Measurements from ENCODE around the gene UFSP2.

UFSP2 gene

DNA sequence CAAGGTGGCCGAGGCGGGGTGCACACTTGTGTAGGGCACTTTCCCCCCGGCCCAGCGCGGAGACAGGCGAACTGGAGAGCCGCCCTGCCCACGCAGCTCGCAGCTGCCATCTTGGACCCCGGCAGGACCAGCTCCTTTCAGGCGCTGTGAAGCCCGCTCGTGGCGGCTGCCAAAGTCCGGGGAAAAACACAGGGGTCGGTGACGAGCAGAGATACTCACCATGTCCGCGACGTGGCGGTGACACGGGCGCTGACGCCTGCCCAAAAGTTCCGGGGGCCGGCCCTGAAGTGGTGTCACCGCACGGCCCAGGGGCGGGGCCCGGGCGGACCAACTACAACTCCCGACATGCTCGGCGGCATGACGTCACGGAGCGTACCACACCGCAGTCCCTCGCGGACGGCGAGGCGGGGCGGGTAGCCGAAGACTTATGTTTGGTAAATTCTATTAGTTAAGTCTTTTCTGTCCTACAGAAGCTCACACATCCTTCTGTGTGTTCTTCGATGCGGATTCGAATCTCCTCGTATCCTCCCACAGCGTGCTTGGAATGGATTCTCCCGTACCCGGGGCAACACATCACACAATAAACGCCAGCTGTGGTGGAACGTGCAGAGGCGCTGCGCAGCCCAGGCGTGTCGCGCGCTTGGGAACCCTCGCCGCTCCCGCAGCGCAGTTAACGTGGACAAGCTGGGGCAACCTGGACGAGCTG is at the start of gene UFSP2:
Gene UFSP2, minus strand, starts transcription at position 318 of the 706 bp plus-strand sequence. Its CDS starts 96 bp downstream, at position 222.
- Histone ChIP-seq H3K9ac (ENCODE audit: low read depth in 1 of 2, low read length in 2 of 2) (peak within 1 kb of the TSS; percentile 83 to 95), H3K4me1 (ENCODE audit: control insufficient read depth in 1 of 2, insufficient read depth in 2 of 2, low read length in 2 of 2) (peaks cover 17 to 19% of the 10 kb centered on the region in 2 donors), H3K4me3 (ENCODE audit: low read depth in 1 of 2, low read length in 2 of 2) (peak within 1 kb of the TSS; percentile 85 to 96), H3K27me3 (ENCODE audit: control insufficient read depth in 1 of 2, insufficient read depth in 2 of 2, low read length in 2 of 2) (no peaks in the 10 kb centered on the region), H3K27ac (ENCODE audit: low read depth, low read length) (peak within 1 kb of the TSS; percentile 85), H3K9me3 (ENCODE audit: control insufficient read depth in 1 of 2, low read length in 2 of 2) (no peaks in the 10 kb centered on the region), H3K36me3 (ENCODE audit: control insufficient read depth in 1 of 2, insufficient read depth in 2 of 2, low read length in 2 of 2) (no peaks in the 10 kb centered on the region)

- Histone ChIP-seq H3K9me3 (ENCODE audit: control insufficient read depth in 1 of 2, low read length in 2 of 2) (no peaks in the 10 kb centered on the region), H3K9ac (ENCODE audit: low read depth in 1 of 2, low read length in 2 of 2) (no peak overlapping the region), H3K4me1 (ENCODE audit: control insufficient read depth in 1 of 2, insufficient read depth in 2 of 2, low read length in 2 of 2) (peaks cover 4 to 11% of the 10 kb centered on the region in 2 donors), H3K36me3 (ENCODE audit: control insufficient read depth in 1 of 2, insufficient read depth in 2 of 2, low read length in 2 of 2) (no peaks in the 10 kb centered on the region), H3K27ac (ENCODE audit: low read depth, low read length) (no peak overlapping the region), H3K4me3 (ENCODE audit: low read depth in 1 of 2, low read length in 2 of 2) (no peak overlapping the region), H3K27me3 (ENCODE audit: control insufficient read depth in 1 of 2, insufficient read depth in 2 of 2, low read length in 2 of 2) (peaks cover 0 to 3% of the 10 kb centered on the region in 2 donors)
Observed at GRCh38 chr4:185473247-185473646, 47.5 kb upstream of the UFSP2 start.

DNA sequence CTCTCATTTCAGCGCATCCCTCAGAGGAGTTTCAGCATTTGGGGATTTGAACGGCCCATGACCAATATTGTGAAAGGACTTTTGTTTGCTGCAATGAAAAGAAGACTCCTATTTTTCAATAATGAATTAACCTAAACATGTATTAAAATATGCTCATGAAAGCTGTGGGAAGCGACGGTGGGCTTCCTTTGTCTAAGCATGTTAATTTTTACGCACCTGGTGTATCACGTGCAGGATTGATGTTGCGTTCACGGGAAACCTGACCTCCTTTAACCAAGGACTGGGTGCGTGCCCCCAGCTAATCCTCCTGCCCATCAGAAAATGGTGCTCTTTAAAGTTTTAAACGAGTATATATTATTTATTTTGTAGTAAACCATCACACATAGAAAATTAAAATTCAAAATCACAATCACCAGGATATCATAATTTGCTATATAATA is 46.4 kb upstream of the UFSP2 start:
- H3K9me3 ChIP-seq (ENCODE audit: control insufficient read depth in 1 of 2, low read length in 2 of 2): no peaks in the 10 kb centered on the region
- no peak overlapping the region for H3K27ac ChIP-seq (ENCODE audit: low read depth, low read length)

DNA sequence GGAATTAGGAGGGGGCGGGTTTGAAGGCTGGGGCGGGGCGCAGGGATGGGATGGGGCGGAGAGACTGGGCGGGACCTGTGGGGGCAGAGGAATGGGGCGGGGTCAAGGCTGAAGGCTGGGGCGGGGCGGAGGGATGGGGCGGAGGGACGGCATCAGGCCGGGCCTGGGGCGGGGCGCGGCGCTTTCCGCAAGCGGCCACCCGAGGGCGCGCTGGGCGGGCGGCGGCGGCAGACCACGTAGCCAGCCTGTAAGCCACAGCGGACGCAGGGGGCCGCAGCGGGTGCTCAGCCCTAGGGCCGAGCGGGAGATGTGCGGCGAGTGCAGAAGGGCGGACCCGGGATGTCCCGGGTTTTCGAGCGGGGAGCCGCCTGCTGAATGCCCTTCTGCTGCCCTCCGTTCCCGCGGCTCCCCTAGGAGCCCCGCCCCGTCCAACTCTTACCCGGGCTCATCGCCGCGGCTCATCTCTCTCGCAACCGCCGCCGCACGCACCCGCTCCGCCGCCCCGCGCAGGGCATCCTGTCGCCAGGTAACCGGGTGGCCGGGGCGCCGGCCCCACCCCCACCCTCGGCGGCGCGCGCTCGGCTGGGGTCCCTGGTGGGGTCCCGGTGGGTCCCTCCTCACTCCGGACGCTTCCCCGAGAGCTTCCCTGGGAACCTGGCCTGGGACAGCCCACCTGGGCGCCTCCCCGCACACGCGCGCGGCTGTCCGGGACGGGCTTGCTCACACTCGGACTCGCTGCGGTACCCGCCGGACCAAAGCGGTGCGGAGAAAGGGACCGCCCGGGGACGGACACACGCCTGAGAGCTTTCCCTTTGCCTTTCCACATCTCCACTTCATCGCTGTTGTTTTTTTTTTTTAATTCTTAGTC is 45.7 kb upstream of the UFSP2 start, which contains the start of gene CCDC110:
Gene CCDC110, minus strand, starts transcription at position 499 of the 868 bp plus-strand sequence. Its CDS starts 50 bp downstream, at position 449.
- Histone ChIP-seq H3K27ac (ENCODE audit: low read depth, low read length) (no peak within 1 kb of the TSS), H3K36me3 (ENCODE audit: control insufficient read depth in 1 of 2, insufficient read depth in 2 of 2, low read length in 2 of 2) (no peaks in the 10 kb centered on the region), H3K27me3 (ENCODE audit: control insufficient read depth in 1 of 2, insufficient read depth in 2 of 2, low read length in 2 of 2) (no peaks in the 10 kb centered on the region), H3K4me1 (ENCODE audit: control insufficient read depth in 1 of 2, insufficient read depth in 2 of 2, low read length in 2 of 2) (peaks cover 4 to 11% of the 10 kb centered on the region in 2 donors), H3K4me3 (ENCODE audit: low read depth in 1 of 2, low read length in 2 of 2) (peak within 1 kb of the TSS; percentile 80 to 95), H3K9ac (ENCODE audit: low read depth in 1 of 2, low read length in 2 of 2) (peak within 1 kb of the TSS; percentile 69 to 76), H3K9me3 (ENCODE audit: control insufficient read depth in 1 of 2, low read length in 2 of 2) (no peaks in the 10 kb centered on the region)

More for the DNA sequence above, 46.4 kb upstream of the UFSP2 start:
- Histone ChIP-seq H3K9ac (ENCODE audit: low read depth in 1 of 2, low read length in 2 of 2) (peak overlapping the region; percentile 54 to 63), H3K4me3 (ENCODE audit: low read depth in 1 of 2, low read length in 2 of 2) (peak overlapping the region; percentile 75 to 80), H3K36me3 (ENCODE audit: control insufficient read depth in 1 of 2, insufficient read depth in 2 of 2, low read length in 2 of 2) (no peaks in the 10 kb centered on the region), H3K27me3 (ENCODE audit: control insufficient read depth in 1 of 2, insufficient read depth in 2 of 2, low read length in 2 of 2) (no peaks in the 10 kb centered on the region), H3K4me1 (ENCODE audit: control insufficient read depth in 1 of 2, insufficient read depth in 2 of 2, low read length in 2 of 2) (peaks cover 4 to 11% of the 10 kb centered on the region in 2 donors)

- H3K36me3 ChIP-seq (ENCODE audit: control insufficient read depth in 1 of 2, insufficient read depth in 2 of 2, low read length in 2 of 2): no peaks in the 10 kb centered on the region
- H3K4me1 ChIP-seq (ENCODE audit: control insufficient read depth in 1 of 2, insufficient read depth in 2 of 2, low read length in 2 of 2): peaks cover 4 to 11% of the 10 kb centered on the region in 2 donors
- H3K27me3 ChIP-seq (ENCODE audit: control insufficient read depth in 1 of 2, insufficient read depth in 2 of 2, low read length in 2 of 2): no peaks in the 10 kb centered on the region
- no peak overlapping the region for H3K27ac ChIP-seq (ENCODE audit: low read depth, low read length)
- H3K9ac ChIP-seq (ENCODE audit: low read depth in 1 of 2, low read length in 2 of 2): peak overlapping the region; percentile 69 to 76
- H3K9me3 ChIP-seq (ENCODE audit: control insufficient read depth in 1 of 2, low read length in 2 of 2): no peaks in the 10 kb centered on the region
- H3K4me3 ChIP-seq (ENCODE audit: low read depth in 1 of 2, low read length in 2 of 2): peak overlapping the region; percentile 80 to 95
Observed at GRCh38 chr4:185470501-185471195, 44.9 kb upstream of the UFSP2 start.

DNA sequence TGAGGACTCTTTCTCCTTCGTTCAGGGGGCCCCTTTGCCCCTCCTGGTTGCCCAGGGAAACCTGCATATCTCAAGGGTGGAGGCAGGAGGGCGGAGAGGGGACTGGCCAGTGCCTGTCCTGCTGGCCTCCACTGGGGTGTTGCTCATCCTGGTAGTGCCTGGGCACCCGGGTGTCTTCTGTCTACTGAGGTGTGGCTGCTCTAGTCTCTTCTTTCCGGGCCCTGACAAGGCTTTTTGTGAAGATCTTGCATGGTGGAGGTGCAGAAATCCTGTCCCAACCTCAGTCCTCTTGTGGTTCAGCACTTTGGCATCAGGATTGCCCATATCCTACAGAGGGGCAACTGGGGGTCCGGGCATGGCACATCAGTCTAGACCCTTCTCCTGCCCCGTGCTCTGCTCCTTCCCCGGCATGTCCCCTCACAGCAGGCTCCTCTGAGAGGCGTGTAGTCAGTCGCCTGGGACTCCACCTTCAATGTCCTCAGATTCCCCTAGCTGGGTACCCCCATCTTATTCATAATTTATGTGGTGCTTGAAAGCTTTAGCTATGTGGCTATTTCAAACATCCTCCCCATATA is 43.9 kb upstream of the UFSP2 start:
- Histone ChIP-seq H3K9ac (ENCODE audit: low read depth in 1 of 2, low read length in 2 of 2) (no peak overlapping the region), H3K9me3 (ENCODE audit: control insufficient read depth in 1 of 2, low read length in 2 of 2) (no peaks in the 10 kb centered on the region), H3K4me3 (ENCODE audit: low read depth in 1 of 2, low read length in 2 of 2) (no peak overlapping the region), H3K27me3 (ENCODE audit: control insufficient read depth in 1 of 2, insufficient read depth in 2 of 2, low read length in 2 of 2) (no peaks in the 10 kb centered on the region), H3K4me1 (ENCODE audit: control insufficient read depth in 1 of 2, insufficient read depth in 2 of 2, low read length in 2 of 2) (peaks cover 4 to 11% of the 10 kb centered on the region in 2 donors), H3K36me3 (ENCODE audit: control insufficient read depth in 1 of 2, insufficient read depth in 2 of 2, low read length in 2 of 2) (no peaks in the 10 kb centered on the region), H3K27ac (ENCODE audit: low read depth, low read length) (no peak overlapping the region)

DNA sequence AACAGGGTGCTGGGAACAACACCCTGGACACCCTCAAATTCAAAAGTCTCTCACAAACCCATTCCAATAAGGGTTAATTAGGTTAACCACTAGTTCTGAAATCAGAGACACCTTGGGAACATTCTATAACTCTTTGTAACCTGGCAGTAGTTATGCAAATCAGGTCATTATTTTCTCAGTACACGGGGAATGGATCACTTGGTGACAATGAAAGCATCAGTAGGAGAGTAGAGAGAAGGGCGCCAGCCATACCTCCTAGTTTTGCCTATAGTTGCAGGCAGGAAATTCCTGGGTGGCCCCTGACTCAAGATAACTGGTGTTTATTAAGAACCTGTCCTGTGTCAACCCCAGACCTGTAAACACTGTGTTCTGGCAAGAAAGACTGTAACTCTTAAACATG is 43.2 kb upstream of the UFSP2 start:
- H3K4me1 ChIP-seq (ENCODE audit: control insufficient read depth in 1 of 2, insufficient read depth in 2 of 2, low read length in 2 of 2): peaks cover 4 to 11% of the 10 kb centered on the region in 2 donors
- no peaks in the 10 kb centered on the region for H3K36me3 ChIP-seq (ENCODE audit: control insufficient read depth in 1 of 2, insufficient read depth in 2 of 2, low read length in 2 of 2)
- no peaks in the 10 kb centered on the region for H3K27me3 ChIP-seq (ENCODE audit: control insufficient read depth in 1 of 2, insufficient read depth in 2 of 2, low read length in 2 of 2)
- H3K9ac ChIP-seq (ENCODE audit: low read depth in 1 of 2, low read length in 2 of 2): no peak overlapping the region
- H3K4me3 ChIP-seq (ENCODE audit: low read depth in 1 of 2, low read length in 2 of 2): no peak overlapping the region
- H3K9me3 ChIP-seq (ENCODE audit: control insufficient read depth in 1 of 2, low read length in 2 of 2): no peaks in the 10 kb centered on the region
- no peak overlapping the region for H3K27ac ChIP-seq (ENCODE audit: low read depth, low read length)

GRCh38 chr4:185467991-185468390 is 42.2 kb upstream of the UFSP2 start:
- Histone ChIP-seq H3K4me1 (ENCODE audit: control insufficient read depth in 1 of 2, insufficient read depth in 2 of 2, low read length in 2 of 2) (peaks cover 4 to 11% of the 10 kb centered on the region in 2 donors), H3K9me3 (ENCODE audit: control insufficient read depth in 1 of 2, low read length in 2 of 2) (no peaks in the 10 kb centered on the region), H3K27me3 (ENCODE audit: control insufficient read depth in 1 of 2, insufficient read depth in 2 of 2, low read length in 2 of 2) (no peaks in the 10 kb centered on the region), H3K27ac (ENCODE audit: low read depth, low read length) (no peak overlapping the region), H3K36me3 (ENCODE audit: control insufficient read depth in 1 of 2, insufficient read depth in 2 of 2, low read length in 2 of 2) (no peaks in the 10 kb centered on the region), H3K9ac (ENCODE audit: low read depth in 1 of 2, low read length in 2 of 2) (no peak overlapping the region), H3K4me3 (ENCODE audit: low read depth in 1 of 2, low read length in 2 of 2) (no peak overlapping the region)

DNA sequence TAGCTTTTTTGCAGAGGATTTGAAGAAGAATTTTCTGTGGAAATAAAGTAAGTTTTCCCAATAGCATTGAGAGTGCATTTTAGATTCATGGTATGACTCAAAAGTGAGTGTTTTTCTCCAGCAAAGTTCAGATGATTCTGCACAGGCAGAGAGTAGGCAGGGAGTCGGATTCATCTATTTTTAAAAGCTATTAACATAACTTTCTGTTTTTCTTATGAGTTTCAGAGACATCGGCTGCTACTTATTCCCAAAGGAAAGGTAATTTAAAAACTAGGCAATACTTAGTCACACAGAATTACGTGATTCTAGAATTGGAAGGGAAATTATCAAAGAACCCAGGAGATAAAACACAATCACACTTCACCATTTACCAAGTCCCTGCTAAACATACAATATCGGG is 41.3 kb upstream of the UFSP2 start:
- Histone ChIP-seq H3K4me1 (ENCODE audit: control insufficient read depth in 1 of 2, insufficient read depth in 2 of 2, low read length in 2 of 2) (peaks cover 2 to 10% of the 10 kb centered on the region in 2 donors), H3K36me3 (ENCODE audit: control insufficient read depth in 1 of 2, insufficient read depth in 2 of 2, low read length in 2 of 2) (no peaks in the 10 kb centered on the region), H3K4me3 (ENCODE audit: low read depth in 1 of 2, low read length in 2 of 2) (no peak overlapping the region), H3K9ac (ENCODE audit: low read depth in 1 of 2, low read length in 2 of 2) (no peak overlapping the region), H3K27ac (ENCODE audit: low read depth, low read length) (no peak overlapping the region), H3K27me3 (ENCODE audit: control insufficient read depth in 1 of 2, insufficient read depth in 2 of 2, low read length in 2 of 2) (no peaks in the 10 kb centered on the region), H3K9me3 (ENCODE audit: control insufficient read depth in 1 of 2, low read length in 2 of 2) (no peaks in the 10 kb centered on the region)

Measured in duodenal mucosa (tissue), 2 donors.